MM.1S (cell line): Measurements from ENCODE around the gene KRT34.
"Not testable (repeated sequence)": the region's sequence is repeated elsewhere in the genome, so short reads cannot be mapped to it uniquely, and the experiment has no call there.

Source experiments
- DNase-seq: peaks from one replicate; pipeline ENCODE4 v3.0.0-alpha.2; 2015
- H2AFZ ChIP-seq: fragments of 300-600 bp; sonication (generic); 2 replicates; pipeline ENCODE4 v1.6.0; 2016; ENCODE audit warnings: antibody characterized with exemption, low read length
- H3F3A ChIP-seq: fragments of 300-600 bp; sonication (generic); 2 replicates; pipeline ENCODE4 v1.6.1; 2016; ENCODE audit warnings: mild to moderate bottlenecking, antibody characterized with exemption, low read length, moderate library complexity, mixed read lengths; ENCODE audit not compliant: insufficient read depth
- H3K27ac ChIP-seq: fragments of 300-600 bp; sonication (generic); 2 replicates; pipeline ENCODE4 v1.5.1; 2016; ENCODE audit warnings: mild to moderate bottlenecking, low read length
- H3K27me3 ChIP-seq: fragments of 300-600 bp; sonication (generic); replicated peaks from 2 replicates; pipeline ENCODE4 v1.6.0; 2016; ENCODE audit warnings: low read length; ENCODE audit not compliant: insufficient read depth
- H3K36me3 ChIP-seq: fragments of 300-600 bp; sonication (generic); replicated peaks from 2 replicates; pipeline ENCODE4 v1.6.1; 2016; ENCODE audit warnings: mild to moderate bottlenecking, low read length, mixed read lengths; ENCODE audit not compliant: insufficient read depth
- H3K4me1 ChIP-seq: fragments of 300-600 bp; sonication (generic); 2 replicates; pipeline ENCODE4 v1.6.1; 2016; ENCODE audit warnings: low read length, mixed read lengths
- H3K4me2 ChIP-seq: fragments of 300-600 bp; sonication (generic); 2 replicates; pipeline ENCODE4 v1.6.0; 2016; ENCODE audit warnings: low read depth, low read length
- H3K4me3 ChIP-seq: fragments of 300-600 bp; sonication (generic); 2 replicates; pipeline ENCODE4 v1.5.1; 2016; ENCODE audit warnings: low read length, mixed read lengths
- H3K79me2 ChIP-seq: fragments of 300-600 bp; sonication (generic); 2 replicates; pipeline ENCODE4 v1.6.1; 2016; ENCODE audit warnings: mixed run types, low read length, mixed read lengths
- H3K9ac ChIP-seq: fragments of 300-600 bp; sonication (generic); 2 replicates; pipeline ENCODE4 v1.6.1; 2016; ENCODE audit warnings: low read length, mixed read lengths
- H3K9me2 ChIP-seq: fragments of 300-600 bp; sonication (generic); replicated peaks from 2 replicates; pipeline ENCODE4 v1.6.1; 2016; ENCODE audit warnings: mild to moderate bottlenecking, low read length, mixed read lengths; ENCODE audit not compliant: insufficient read depth
- H3K9me3 ChIP-seq: fragments of 300-600 bp; sonication (generic); replicated peaks from 2 replicates; pipeline ENCODE4 v1.6.1; 2016; ENCODE audit warnings: mild to moderate bottlenecking, low read length, mixed read lengths; ENCODE audit not compliant: insufficient read depth
- H4K20me1 ChIP-seq: fragments of 300-600 bp; sonication (generic); 2 replicates; pipeline ENCODE4 v1.6.1; 2016; ENCODE audit warnings: mild to moderate bottlenecking, low read length, moderate library complexity, mixed read lengths; ENCODE audit not compliant: insufficient read depth
- CTCF ChIP-seq: fragments of 300-600 bp; sonication (generic); IDR thresholded peaks from 2 replicates; pipeline ENCODE4 v1.5.1; 2016; ENCODE audit warnings: antibody characterized with exemption, low read length, mixed read lengths
- EZH2 ChIP-seq: fragments of 300-600 bp; sonication (generic); optimal IDR thresholded peaks from 2 replicates; pipeline ENCODE3; 2017; ENCODE audit warnings: low read depth, mild to moderate bottlenecking, antibody characterized with exemption, low read length, mixed read lengths
- EZH2phosphoT487 ChIP-seq: fragments of 300-600 bp; sonication (generic); IDR thresholded peaks from 2 replicates; pipeline ENCODE4 v1.6.1; 2018; ENCODE audit warnings: antibody characterized with exemption, low read length

KRT34 gene

DNA sequence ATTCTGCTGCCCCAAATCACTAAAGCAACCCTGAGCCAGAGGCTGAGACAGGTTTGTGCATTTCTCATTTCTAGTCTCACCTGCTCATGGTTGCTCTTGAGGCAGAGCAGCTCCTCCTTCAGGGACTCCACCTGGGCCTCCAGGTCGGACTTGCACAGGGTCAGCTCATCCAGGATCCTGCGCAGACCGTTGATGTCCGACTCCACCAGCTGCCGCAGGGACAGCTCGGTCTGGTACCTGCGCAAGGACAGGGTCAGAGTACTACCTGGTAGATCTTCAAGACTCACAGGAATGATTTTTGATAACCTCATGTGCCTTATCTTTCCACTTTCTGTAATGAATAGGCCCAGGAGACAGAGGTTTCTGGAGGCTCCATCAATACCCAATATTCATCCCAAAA lies 14.2 kb upstream of the KRT34 start:
- Histone ChIP-seq H3K9ac (no peak overlapping the region), H3K9me3 (no peaks in the 10 kb centered on the region), H3K36me3 (no peaks in the 10 kb centered on the region), H4K20me1 (no peaks in the 10 kb centered on the region), H3F3A (no peaks in the 10 kb centered on the region), H3K27ac (no peak overlapping the region), H3K4me3 (no peak overlapping the region), H3K4me1 (no peaks in the 10 kb centered on the region), H2AFZ (no peak overlapping the region), H3K27me3 (0 out of 2 replicates have a peak, but pooled peaks cover 4% of the 10 kb centered on the region), H3K79me2 (no peaks in the 10 kb centered on the region), H3K4me2 (no peak overlapping the region), H3K9me2 (no peaks in the 10 kb centered on the region)
- TF ChIP-seq EZH2phosphoT487 (no peak), CTCF (no peak), EZH2 (no peak)
- no peak for DNase-seq

DNA sequence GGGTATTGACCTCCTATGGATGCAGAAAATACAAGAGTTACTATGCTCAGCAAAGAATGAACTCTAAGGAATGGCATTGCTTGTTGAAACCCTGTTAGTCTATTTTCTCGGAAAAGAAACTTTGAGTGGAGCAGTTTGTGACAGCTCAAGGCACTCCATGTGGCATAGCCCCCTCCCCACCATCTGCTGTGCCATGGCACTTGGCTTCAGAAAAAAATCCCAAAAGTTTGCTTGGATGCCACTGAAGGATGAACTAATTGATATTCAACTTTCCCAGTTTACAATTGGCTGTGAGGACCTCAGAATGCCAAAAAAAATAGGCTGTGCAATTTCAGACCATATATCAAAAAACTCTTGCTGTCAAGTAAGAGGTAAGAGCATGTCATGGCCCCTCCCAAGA lies 13.5 kb upstream of the KRT34 start:
- no peaks in the 10 kb centered on the region for H3K4me1 ChIP-seq
- 0 out of 2 replicates have a peak, but pooled peaks cover 4% of the 10 kb centered on the region for H3K27me3 ChIP-seq
- H2AFZ ChIP-seq, result no peak overlapping the region
- no peaks in the 10 kb centered on the region for H3F3A ChIP-seq
- no peak overlapping the region for H3K9ac ChIP-seq
- DNase-seq, result no peak
- H3K4me3 ChIP-seq, result no peak overlapping the region
- no peaks in the 10 kb centered on the region for H3K79me2 ChIP-seq
- no peaks in the 10 kb centered on the region for H3K9me2 ChIP-seq
- H3K4me2 ChIP-seq, result no peak overlapping the region
- H3K9me3 ChIP-seq, result no peaks in the 10 kb centered on the region
- no peak for TF ChIP-seq EZH2
- TF ChIP-seq CTCF, result no peak
- no peak for TF ChIP-seq EZH2phosphoT487
- H3K27ac ChIP-seq, result no peak overlapping the region
- H4K20me1 ChIP-seq, result no peaks in the 10 kb centered on the region
- no peaks in the 10 kb centered on the region for H3K36me3 ChIP-seq

- H2AFZ ChIP-seq, H3K9me3 ChIP-seq: not testable (repeated sequence)
Measured at GRCh38 chr17:41395044-41395443, 12.9 kb upstream of the KRT34 start.

DNA sequence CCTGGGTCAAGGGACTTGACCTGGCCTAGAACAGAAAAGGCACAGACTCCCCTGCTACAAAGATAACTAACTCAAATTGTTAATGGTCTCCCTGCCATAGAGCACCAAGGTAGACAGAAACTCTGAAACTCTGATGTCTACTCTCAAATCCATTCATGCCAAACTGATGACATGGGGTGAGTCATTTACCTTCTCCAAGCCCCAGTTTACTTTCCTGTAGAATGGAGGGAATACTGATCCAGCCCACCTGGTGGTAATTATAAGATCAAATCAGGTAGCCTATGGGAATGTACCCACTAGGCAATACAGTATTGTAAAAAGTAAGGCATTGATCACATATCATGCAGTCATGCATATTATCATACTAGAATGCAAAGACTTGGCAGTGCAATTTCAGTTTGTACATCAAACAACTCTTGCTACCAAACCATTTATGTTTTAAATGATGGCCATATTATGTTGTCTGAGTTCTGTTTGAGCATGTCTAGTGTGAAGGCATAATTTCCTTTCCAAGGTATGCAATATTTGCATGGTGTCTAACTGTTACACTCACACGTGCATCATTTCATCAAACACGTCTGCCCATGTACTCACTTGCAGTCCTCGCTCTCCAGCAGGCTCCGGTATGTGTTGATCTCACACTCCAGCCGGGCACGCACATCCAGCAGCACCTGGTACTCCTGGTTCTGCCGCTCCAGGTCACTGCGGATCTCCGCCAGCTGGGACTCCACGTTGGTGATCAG lies 12.3 kb upstream of the KRT34 start:
- H4K20me1 ChIP-seq, result no peaks in the 10 kb centered on the region
- no peaks in the 10 kb centered on the region for H3F3A ChIP-seq
- H3K27me3 ChIP-seq, result 0 out of 2 replicates have a peak, but pooled peaks cover 4% of the 10 kb centered on the region
- no peak for DNase-seq
- H3K4me2 ChIP-seq, result no peak overlapping the region
- no peak overlapping the region for H3K27ac ChIP-seq
- no peaks in the 10 kb centered on the region for H3K4me1 ChIP-seq
- no peaks in the 10 kb centered on the region for H3K79me2 ChIP-seq
- no peak overlapping the region for H3K4me3 ChIP-seq
- H2AFZ ChIP-seq, result no peak overlapping the region
- H3K9me3 ChIP-seq, result no peaks in the 10 kb centered on the region
- TF ChIP-seq CTCF (no peak), EZH2 (no peak), EZH2phosphoT487 (no peak)
- H3K36me3 ChIP-seq, result no peaks in the 10 kb centered on the region
- H3K9ac ChIP-seq, result no peak overlapping the region
- H3K9me2 ChIP-seq, result no peaks in the 10 kb centered on the region

More at GRCh38 chr17:41395044-41395443, 12.9 kb upstream of the KRT34 start:
- not testable (repeated sequence) for H3K79me2 ChIP-seq, H3K9me2 ChIP-seq, H4K20me1 ChIP-seq, H3F3A ChIP-seq, H3K36me3 ChIP-seq, DNase-seq, H3K4me3 ChIP-seq, H3K4me2 ChIP-seq, H3K4me1 ChIP-seq, H3K27ac ChIP-seq, H3K27me3 ChIP-seq, H3K9ac ChIP-seq
